HepG2 (cell line): ENCODE data around the gene ALDH9A1. TPM values are rescaled to one million over a fixed set of nuclear protein-coding genes. Genes with fewer than 3 reads are reported as not detected.

Experiments
- ATAC-seq: fragments of 200-7000 bp; cut with Tn5 transposase; 3 replicates; pipeline ENCODE4 v1.9.1; 2020; ENCODE audit warnings: mild to moderate bottlenecking, moderate library complexity
- BruUV-seq: library from RNA; stranded (reverse); fragments of 400-500 nt; replicated peaks from 2 replicates; lab custom pipeline; 2021; lab: Mats Ljungman, UMichigan
- CTCF ChIA-PET: fragments of 300-600 bp; formaldehyde crosslinking; extraction: SDS; loops from one replicate; lab custom pipeline; 2021; ENCODE audit warnings: low total read pairs, inconsistent platforms, low intra/inter-chr PET ratio; lab: Yijun Ruan, JAX
- POLR2A ChIA-PET: fragments of 350-600 bp; sonication (Branson Sonifier 250); formaldehyde crosslinking; loops from one replicate; lab custom pipeline; 2020; ENCODE audit warnings: antibody characterized with exemption, inconsistent platforms; lab: Yijun Ruan, JAX
- DNase-seq: peaks from one replicate; pipeline ENCODE4 v3.0.0-alpha.2; 2015; ENCODE audit warnings: low spot score
- FAIRE-seq: peaks from 3 replicates; lab custom pipeline; 2011; peaks lifted over from hg19 to GRCh38; lab: Jason Lieb, UNC
- H2AFZ ChIP-seq: one replicate; pipeline ENCODE4 v1.6.1; 2011; ENCODE audit warnings: low read length, inconsistent platforms
- H3K27ac ChIP-seq: fragments of 300-600 bp; 3 replicates; pipeline ENCODE4 v1.8.0; 2011; ENCODE audit warnings: mixed run types, mild to moderate bottlenecking, mixed read lengths, low read length, inconsistent platforms; ENCODE audit not compliant: insufficient read depth; ENCODE audit errors: extremely low read length
- H3K27me3 ChIP-seq, 2 experiments: fragments of 200-600 bp in 1 of 2; 2 replicates in 1 of 2; 3 replicates in 1 of 2; pipeline versions ENCODE4 v1.6.0 to v1.8.0; 2011; ENCODE audit warnings: low read length in 2 of 2, mild to moderate bottlenecking in 2 of 2, moderate library complexity in 2 of 2, inconsistent platforms in 1 of 2; ENCODE audit not compliant: insufficient read depth in 2 of 2, control insufficient read depth in 1 of 2
- H3K36me3 ChIP-seq, 2 experiments: fragments of 200-600 bp in 1 of 2; replicated peaks in 1 of 2; 2 replicates in 1 of 2; 3 replicates in 1 of 2; pipeline versions ENCODE4 v1.5.1 to v1.8.0; 2011; ENCODE audit warnings: low read length in 2 of 2, inconsistent platforms in 1 of 2; ENCODE audit not compliant: insufficient read depth in 2 of 2, control insufficient read depth in 1 of 2
- H3K4me1 ChIP-seq: 2 replicates; pipeline ENCODE4 v1.5.1; 2012; ENCODE audit warnings: low read length, inconsistent platforms; ENCODE audit not compliant: insufficient read depth
- H3K4me2 ChIP-seq: 2 replicates; pipeline ENCODE4 v1.6.0; 2011; ENCODE audit warnings: low read depth, low read length, inconsistent platforms
- H3K4me3 ChIP-seq, 3 experiments: fragments of 200-600 bp in 1 of 3; sonication (generic), shearing (Covaris generic) in 1 of 3; replicated peaks in 1 of 3; 2 replicates each; pipeline ENCODE4 v1.5.1; 2011 to 2016; ENCODE audit warnings: low read length in 3 of 3, inconsistent platforms in 2 of 3, low read depth in 2 of 3, mild to moderate bottlenecking in 2 of 3, control low read depth in 1 of 3, mixed read lengths in 1 of 3; ENCODE audit not compliant: insufficient read depth in 1 of 3
- H3K79me2 ChIP-seq: one replicate; pipeline ENCODE4 v1.6.1; 2011; ENCODE audit warnings: low read length, inconsistent platforms; ENCODE audit not compliant: insufficient read depth
- H3K9ac ChIP-seq: 2 replicates; pipeline ENCODE4 v1.6.0; 2011; ENCODE audit warnings: mild to moderate bottlenecking, low read depth, low read length, inconsistent platforms; ENCODE audit not compliant: insufficient read depth
- H3K9me3 ChIP-seq: 2 replicates; pipeline ENCODE4 v1.5.1; 2012; ENCODE audit warnings: mild to moderate bottlenecking, low read length
- H4K20me1 ChIP-seq: 2 replicates; pipeline ENCODE4 v1.6.0; 2011; ENCODE audit warnings: inconsistent platforms, mild to moderate bottlenecking, low read length, moderate library complexity; ENCODE audit not compliant: insufficient read depth
- CSRNP1 ChIP-seq: sonication (generic); formaldehyde crosslinking; IDR thresholded peaks from 2 replicates; pipeline ENCODE4 v1.8.1; 2023; ENCODE audit warnings: mild to moderate bottlenecking, missing genetic modification reagents
- NCOA2 ChIP-seq: sonication (generic); formaldehyde crosslinking; IDR thresholded peaks from 2 replicates; pipeline ENCODE4 v1.8.0; 2022; ENCODE audit warnings: inconsistent platforms
- REST ChIP-seq, 2 experiments: IDR thresholded peaks; 2 replicates each; pipeline ENCODE4 v1.6.1; 2011 to 2012; ENCODE audit warnings: low read length in 2 of 2, borderline replicate concordance in 1 of 2, low read depth in 1 of 2, mild to moderate bottlenecking in 1 of 2, moderate library complexity in 1 of 2
- RFX3 ChIP-seq: IDR thresholded peaks from 2 replicates; pipeline ENCODE4 v1.6.1; 2016; ENCODE audit warnings: missing biosample characterization, missing genetic modification reagents
- SETDB1 ChIP-seq: sonication (generic); formaldehyde crosslinking; IDR thresholded peaks from 2 replicates; pipeline ENCODE4 v1.5.1; 2020; ENCODE audit warnings: missing genetic modification reagents, mild to moderate bottlenecking, borderline replicate concordance
- XRCC5 ChIP-seq: fragments of 200-400 bp; formaldehyde crosslinking; optimal IDR thresholded peaks from 2 replicates; pipeline ENCODE3; 2017; ENCODE audit warnings: mild to moderate bottlenecking, low read length
- ZBTB42 ChIP-seq: sonication (generic); formaldehyde crosslinking; IDR thresholded peaks from 2 replicates; pipeline ENCODE4 v1.5.0; 2020; ENCODE audit warnings: mild to moderate bottlenecking, missing genetic modification reagents
- ZNF224 ChIP-seq: sonication (generic); formaldehyde crosslinking; IDR thresholded peaks from 2 replicates; pipeline ENCODE4 v1.5.0; 2020; ENCODE audit warnings: mild to moderate bottlenecking, missing genetic modification reagents
- ZNF251 ChIP-seq: sonication (generic); formaldehyde crosslinking; IDR thresholded peaks from 2 replicates; pipeline ENCODE4 v1.9.0; 2021; ENCODE audit warnings: mild to moderate bottlenecking, missing genetic modification reagents
- ZNF292 ChIP-seq: sonication (generic); formaldehyde crosslinking; IDR thresholded peaks from 2 replicates; pipeline ENCODE4 v1.8.1; 2022; ENCODE audit warnings: mild to moderate bottlenecking, low read depth, missing genetic modification reagents, borderline replicate concordance
- ZNF512 ChIP-seq: sonication (generic); formaldehyde crosslinking; IDR thresholded peaks from 2 replicates; pipeline ENCODE4 v1.4.0; 2020; ENCODE audit warnings: mild to moderate bottlenecking, missing genetic modification reagents
- ZNF513 ChIP-seq: sonication (generic); formaldehyde crosslinking; conservative IDR thresholded peaks from 2 replicates; pipeline ENCODE4 v1.5.0; 2020; ENCODE audit warnings: missing genetic modification reagents
- ZNF660 ChIP-seq: sonication (generic); formaldehyde crosslinking; IDR thresholded peaks from 2 replicates; pipeline ENCODE4 v1.5.1; 2020; ENCODE audit warnings: mild to moderate bottlenecking, low read depth, missing genetic modification reagents, borderline replicate concordance
- ZNF709 ChIP-seq: sonication (generic); formaldehyde crosslinking; IDR thresholded peaks from 2 replicates; pipeline ENCODE4 v1.5.0; 2020; ENCODE audit warnings: mild to moderate bottlenecking, missing genetic modification reagents
- WGBS: methylation state at CpG from one replicate; pipeline ENCODE4 v1.1.6; 2017; ENCODE audit warnings: low lambda C conversion rate; 5-methylcytosine and 5-hydroxymethylcytosine counted together
- in situ Hi-C: cut with HindIII; loops from 2 replicates; pipeline ENCODE4 v1.10.0; 2017; ENCODE audit warnings: low pct_unique_long_range_greater_than_20kb; ENCODE audit not compliant: extremely low pct_ligation_motif_present
- intact Hi-C: fragments of 100-400 bp; cut with micrococcal nuclease; formaldehyde crosslinking; loops from one replicate; pipeline ENCODE4 v1.10.0; 2022; ENCODE audit not compliant: unreplicated experiment
- polyA plus RNA-seq, 8 experiments: library from polyadenylated mRNA; depleted of rRNA in 3 of 8; stranded (reverse) in 7 of 8; unstranded in 1 of 8; fragments of >200 nt; fragmentation: Illumina TruSeq in 4 of 8; extraction: Trizol in 4 of 8; gene quantifications; 2 replicates each; pipeline versions ENCODE4 v1.2.1 to v1.2.3, GENCODE V29; 2011 to 2016; ENCODE audit warnings: low read depth in 4 of 8, missing spikeins in 1 of 8, mixed read lengths in 1 of 8; ENCODE audit not compliant: insufficient read depth in 1 of 8
- total RNA-seq, 5 experiments: library from RNA; depleted of rRNA; stranded (reverse); fragments of >200 nt; fragmentation: Illumina TruSeq; extraction: Trizol; gene quantifications; 2 replicates each; pipeline ENCODE4 v1.2.3, GENCODE V29; 2016; ENCODE audit warnings: low read depth in 1 of 5
- TF ChIP-seq, protein P1 (sequence below): IDR thresholded peaks from 2 replicates; pipeline ENCODE4 v1.6.1; 2016; ENCODE audit warnings: missing compliant biosample characterization, missing genetic modification reagents, borderline replicate concordance

ALDH9A1 gene
- total and polyA plus RNA-seq, 2 of the 13 experiments (the other 11 are each of a cell fraction or from before 2014, with no cell fraction given) = 27.5 to 38.5 TPM

DNA sequence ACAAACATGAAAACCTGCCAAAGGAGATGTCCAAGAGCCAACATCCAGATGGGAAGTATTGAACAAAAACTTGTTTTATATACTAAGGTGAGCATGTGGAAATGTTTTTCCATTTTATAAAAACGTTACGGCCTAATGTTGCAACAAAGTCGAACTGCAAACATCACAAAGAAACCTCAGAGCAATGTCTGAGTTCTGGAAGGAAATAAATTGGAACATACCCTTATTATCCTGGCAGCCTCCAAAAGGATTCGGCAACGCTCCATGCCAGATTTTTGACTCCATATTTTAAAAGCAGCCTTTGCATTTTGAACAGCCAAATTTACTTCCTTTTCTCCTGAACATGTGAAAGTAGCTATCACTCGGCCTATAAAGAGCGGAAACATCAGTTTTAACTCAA lies 3.3 kb downstream of the ALDH9A1 start:
- no TSS peak for BruUV-seq
- H3K79me2 ChIP-seq = peaks cover 12% of the 10 kb centered on the region
- no peak overlapping the region for H3K27ac ChIP-seq
- no peak for ATAC-seq
- no peaks in the 10 kb centered on the region; a peak in 1 of 5 replicates for H3K36me3 ChIP-seq
- POLR2A ChIA-PET = interaction anchor here (0.7 kb wide), 1 partner anchor 96 kb away, joined by 3 read pairs; no protein-coding TSS in a partner anchor
- in situ Hi-C loops = loop anchor here (5.0 kb wide), 1 partner anchor 217 kb away; no protein-coding TSS in a partner anchor
- H3K4me2 ChIP-seq = no peak overlapping the region
- H3K4me1 ChIP-seq = peaks cover 32% of the 10 kb centered on the region
- H4K20me1 ChIP-seq = no peaks in the 10 kb centered on the region; the same call in 1 of the 2 replicates
- no peak for DNase-seq
- no peaks in the 10 kb centered on the region for H3K9me3 ChIP-seq
- no peaks in the 10 kb centered on the region; a peak in 2 of 5 replicates for H3K27me3 ChIP-seq
- 90% methylated on average over 7 of the region's 7 CpGs for WGBS
- intact Hi-C loops = loop anchor here (5.0 kb wide), 3 partner anchors 93 to 558 kb away; no protein-coding TSS in a partner anchor
- no peak overlapping the region for H3K4me3 ChIP-seq
- no peak overlapping the region for H2AFZ ChIP-seq
- no peak overlapping the region for H3K9ac ChIP-seq
- no peak for FAIRE-seq
- CTCF ChIA-PET = no interaction called here
- TF ChIP-seq SETDB1 (CRISPR knock-in tag) (no peak), REST (IDR thresholded peaks at IDR 0.05; ENCODE audit: borderline replicate concordance in 1 of 2, low read depth in 1 of 2, low read length in 2 of 2) (no peak), ZNF292 (CRISPR knock-in tag) (no peak), ZNF512 (CRISPR knock-in tag) (no peak), ZNF224 (CRISPR knock-in tag) (no peak), ZNF513 (no peak), ZNF709 (CRISPR knock-in tag) (no peak), ZNF660 (CRISPR knock-in tag) (no peak), NCOA2 (CRISPR knock-in tag) (no peak), XRCC5 (no peak), CSRNP1 (no peak), RFX3 (no peak), ZNF251 (no peak), ZBTB42 (CRISPR knock-in tag) (no peak)
- TF ChIP-seq, protein P1, sequence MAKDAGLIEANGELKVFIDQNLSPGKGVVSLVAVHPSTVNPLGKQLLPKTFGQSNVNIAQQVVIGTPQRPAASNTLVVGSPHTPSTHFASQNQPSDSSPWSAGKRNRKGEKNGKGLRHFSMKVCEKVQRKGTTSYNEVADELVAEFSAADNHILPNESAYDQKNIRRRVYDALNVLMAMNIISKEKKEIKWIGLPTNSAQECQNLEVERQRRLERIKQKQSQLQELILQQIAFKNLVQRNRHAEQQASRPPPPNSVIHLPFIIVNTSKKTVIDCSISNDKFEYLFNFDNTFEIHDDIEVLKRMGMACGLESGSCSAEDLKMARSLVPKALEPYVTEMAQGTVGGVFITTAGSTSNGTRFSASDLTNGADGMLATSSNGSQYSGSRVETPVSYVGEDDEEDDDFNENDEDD (CRISPR knock-in tag) = no peak
